ENCODE data around the gene TSKU.
"Not testable (repeated sequence)": the region's sequence is repeated elsewhere in the genome, so short reads cannot be mapped to it uniquely, and the experiment has no call there.

The TSKU gene

GRCh38 chr11:76824980-76825725 lies 42.0 kb downstream of the TSKU start:
- no peak for DNase-seq

DNA sequence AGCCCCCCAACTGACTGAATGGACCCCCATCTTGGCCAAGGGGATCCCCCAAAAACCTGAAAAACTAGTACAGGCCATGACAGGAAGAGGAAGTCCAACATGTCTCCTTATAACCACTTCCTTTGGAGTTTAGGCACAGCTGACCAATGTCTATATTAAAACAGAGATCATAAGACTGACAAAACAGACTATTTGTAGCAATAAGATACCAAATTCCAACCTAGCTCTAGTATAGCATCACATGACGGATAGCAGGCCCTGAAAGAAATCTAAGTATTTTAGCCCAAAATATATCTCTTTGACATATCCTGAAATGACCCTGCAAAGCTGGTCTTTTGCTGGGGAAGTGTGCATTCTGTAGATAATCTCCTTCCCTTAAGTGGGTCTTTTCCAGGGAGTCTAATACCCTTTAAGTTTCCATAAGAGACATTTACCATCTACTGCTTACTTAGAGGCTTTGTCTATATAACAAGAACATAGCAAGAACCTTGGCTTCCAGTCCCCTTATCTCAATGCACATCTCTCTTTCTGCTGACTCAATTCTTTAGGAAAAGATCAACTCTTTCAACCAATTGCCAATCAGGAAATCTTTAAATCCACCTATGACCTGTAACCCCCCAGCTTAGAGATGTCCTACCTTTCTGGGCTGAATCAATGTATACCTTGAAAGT lies 42.7 kb downstream of the TSKU start:
- peak; percentile 36 to 67 for DNase-seq

DNA sequence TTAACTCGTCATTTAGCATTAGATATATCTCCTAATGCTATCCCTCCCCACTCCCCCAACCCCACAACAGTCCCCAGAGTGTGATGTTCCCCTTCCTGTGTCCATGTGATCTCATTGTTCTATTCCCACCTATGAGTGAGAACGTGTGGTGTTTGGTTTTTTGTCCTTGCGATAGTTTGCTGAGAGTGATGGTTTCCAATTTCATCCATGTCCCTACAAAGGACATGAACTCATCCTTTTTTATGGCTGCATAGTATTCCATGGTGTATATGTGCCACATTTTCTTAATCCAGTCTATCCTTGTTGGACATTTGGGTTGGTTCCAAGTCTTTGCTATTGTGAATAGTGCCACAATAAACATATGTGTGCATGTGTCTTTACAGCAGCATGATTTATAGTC lies 43.4 kb downstream of the TSKU start:
- not testable (repeated sequence) for DNase-seq

DNA sequence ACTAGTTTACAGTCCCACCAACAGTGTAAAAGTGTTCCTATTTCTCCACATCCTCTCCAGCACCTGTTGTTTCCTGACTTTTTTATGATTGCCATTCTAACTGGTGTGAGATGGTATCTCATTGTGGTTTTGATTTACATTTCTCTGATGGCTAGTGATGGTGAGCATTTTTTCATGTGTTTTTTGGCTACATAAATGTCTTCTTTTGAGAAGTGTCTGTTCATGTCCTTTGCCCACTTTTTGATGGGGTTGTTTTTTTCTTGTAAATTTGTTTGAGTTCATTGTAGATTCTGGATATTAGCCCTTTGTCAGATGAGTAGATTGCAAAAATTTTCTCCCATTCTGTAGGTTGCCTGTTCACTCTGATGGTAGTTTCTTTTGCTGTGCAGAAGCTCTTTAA lies 43.8 kb downstream of the TSKU start:
- not testable (repeated sequence) for DNase-seq

DNA sequence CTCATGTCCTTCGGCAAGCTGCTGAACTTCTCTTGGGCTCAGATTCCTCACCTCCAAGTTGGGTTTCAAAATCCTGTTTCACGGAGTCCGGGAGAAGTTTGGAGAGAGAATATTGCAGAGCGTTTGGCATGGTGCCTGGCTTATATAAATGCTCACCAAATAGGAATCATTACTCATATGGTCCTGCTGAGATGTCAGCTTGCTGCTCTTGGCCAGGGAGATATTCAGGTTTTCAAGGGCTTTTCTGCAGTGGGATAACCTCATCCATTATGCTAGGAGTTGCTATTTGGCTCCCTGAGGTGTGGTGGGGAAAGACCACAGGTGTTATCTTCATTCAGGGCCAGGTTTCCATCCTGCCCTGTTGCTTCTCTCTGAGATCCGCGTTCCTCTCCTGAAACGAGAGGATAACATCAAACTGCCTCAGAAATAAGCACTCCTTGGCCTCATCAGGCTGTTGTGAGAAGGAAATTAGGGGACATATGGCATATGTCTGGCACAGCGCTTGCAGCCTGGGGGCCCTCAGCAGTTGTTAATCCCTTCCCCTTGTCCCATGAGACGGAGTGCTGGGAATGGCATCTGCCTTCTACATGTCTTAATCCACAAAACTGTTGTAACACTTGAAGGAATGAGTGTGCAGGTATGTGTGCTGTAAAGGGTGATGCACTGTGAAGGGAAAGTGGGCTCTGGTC lies 47.6 kb downstream of the TSKU start:
- DNase-seq, result no peak

GRCh38 chr11:76831686-76832310 lies 48.6 kb downstream of the TSKU start:
- DNase-seq, result peak in 1 of 2 donors; percentile 50

- DNase-seq, result peak; percentile 72 to 79
Observed at GRCh38 chr11:76832361-76832760, 49.2 kb downstream of the TSKU start.

DNA sequence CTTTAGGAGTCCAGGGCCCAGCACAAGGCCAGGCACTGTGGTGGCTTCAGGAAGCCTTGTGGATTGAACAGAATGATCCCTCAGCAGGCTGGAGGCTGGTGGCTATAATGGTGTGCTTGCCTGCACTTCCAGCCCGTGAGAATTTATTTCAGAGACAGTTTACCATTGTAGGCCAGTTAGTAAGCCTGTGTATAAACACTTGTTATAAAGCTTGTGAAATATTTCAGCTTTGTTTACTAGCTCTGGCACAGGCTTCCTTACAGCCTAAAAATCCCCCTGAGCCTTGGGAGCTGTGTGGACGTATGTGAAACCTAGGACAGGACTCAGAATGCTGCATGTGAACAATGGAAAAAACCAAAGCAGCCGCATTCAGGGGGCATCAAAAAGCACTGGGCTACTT lies 51.0 kb downstream of the TSKU start:
- no peak for DNase-seq

GRCh38 chr11:76835036-76835435 lies 51.9 kb downstream of the TSKU start:
- peak; percentile 77 to 87 for DNase-seq

GRCh38 chr11:76835928-76836612 lies 52.9 kb downstream of the TSKU start:
- DNase-seq, result peak; percentile 71 to 79

- no peak for DNase-seq
Observed at GRCh38 chr11:76836613-76837291, 53.6 kb downstream of the TSKU start.

DNA sequence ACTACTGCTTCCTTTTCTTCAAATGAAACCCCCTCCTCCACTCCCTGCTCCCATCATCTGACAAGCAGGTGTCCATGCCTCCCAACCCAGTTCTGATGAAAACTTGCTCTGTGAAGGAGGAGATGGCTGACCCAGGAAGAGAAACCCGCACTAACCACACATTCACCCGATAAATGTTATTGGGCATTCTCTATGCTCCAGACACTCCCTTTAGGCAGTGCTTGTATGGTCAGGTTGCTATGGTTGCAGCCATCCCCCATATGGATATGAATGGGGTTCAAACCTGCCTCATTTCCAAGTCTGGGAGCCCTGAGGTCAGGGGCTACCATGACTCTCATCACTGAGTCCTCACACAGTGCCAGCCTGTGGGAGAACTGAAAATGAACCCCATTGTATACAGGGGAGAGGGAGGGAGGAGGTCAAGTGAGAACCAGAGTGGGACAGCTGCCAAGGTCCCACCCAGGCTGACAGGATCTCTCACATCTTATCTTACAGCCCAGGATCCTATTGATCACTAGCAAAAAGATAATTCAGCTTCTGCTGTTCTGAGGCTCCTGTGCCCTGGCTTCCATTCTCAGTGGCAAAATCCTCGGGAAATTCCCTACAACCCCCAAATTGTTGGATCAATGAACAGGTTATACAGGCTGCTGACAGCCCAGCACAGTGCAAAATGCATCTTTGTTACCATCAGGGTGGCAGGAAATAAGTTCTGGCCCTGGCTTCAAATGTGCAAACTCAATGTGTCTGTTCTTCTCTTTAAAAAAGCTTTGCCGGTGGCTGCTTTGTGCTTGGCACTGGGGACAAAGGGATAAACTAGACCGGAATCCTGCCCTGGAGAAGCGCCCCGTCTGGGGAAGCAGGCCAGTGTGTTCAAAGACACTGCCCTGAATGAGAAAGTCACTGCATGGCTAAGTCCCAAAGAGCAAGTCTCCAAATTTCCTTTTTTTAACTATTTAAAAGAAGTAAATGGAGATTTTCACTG lies 54.8 kb downstream of the TSKU start:
- no peak for DNase-seq

DNA sequence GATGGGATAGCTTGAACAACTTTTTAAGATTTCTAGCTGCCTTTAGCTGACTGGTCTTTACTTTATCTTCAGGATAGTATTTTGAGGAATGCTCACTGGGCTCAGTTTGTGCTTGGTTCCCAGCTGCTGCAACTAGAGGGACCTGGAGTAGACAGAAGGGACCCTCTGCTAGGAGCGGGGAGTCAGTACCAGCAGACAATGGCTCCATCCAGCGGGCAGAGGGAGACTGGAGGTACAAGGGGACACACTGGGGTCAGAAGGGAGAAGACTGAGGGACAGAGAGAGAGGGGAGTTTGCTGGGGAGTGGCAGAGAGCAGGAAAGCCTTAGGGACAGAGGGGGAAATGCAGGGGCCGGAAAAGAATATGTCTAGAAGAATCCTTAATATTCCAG lies 55.5 kb downstream of the TSKU start:
- no peak for DNase-seq

- DNase-seq, result peak; percentile 65 to 73
Observed at GRCh38 chr11:76839311-76839710, 56.2 kb downstream of the TSKU start.

DNA sequence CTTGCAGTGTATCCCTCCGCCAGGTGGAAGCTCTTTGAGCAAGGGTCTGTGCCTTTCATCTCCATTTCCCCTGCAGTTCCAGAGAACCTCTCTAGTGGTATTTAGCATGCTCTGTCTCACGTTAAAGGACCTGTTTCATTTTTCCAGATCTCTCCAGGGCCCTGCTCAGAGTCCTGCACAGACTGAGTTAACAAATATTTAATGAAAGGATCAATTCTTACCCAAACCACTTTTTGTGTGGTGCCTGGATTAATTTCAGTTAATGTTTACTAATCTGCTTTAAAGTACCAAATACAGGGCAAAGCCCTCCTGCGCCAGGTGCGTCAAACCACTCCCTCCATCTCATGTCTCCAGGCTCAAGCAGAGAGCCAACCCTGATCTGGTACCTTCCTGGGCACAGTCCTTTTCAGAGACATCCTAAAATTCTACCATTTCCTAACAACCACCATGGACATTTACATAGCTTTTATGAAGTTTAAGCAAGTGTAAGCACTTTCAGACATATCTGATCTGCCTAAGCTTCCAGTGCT lies 58.8 kb downstream of the TSKU start:
- DNase-seq, result no peak

DNA sequence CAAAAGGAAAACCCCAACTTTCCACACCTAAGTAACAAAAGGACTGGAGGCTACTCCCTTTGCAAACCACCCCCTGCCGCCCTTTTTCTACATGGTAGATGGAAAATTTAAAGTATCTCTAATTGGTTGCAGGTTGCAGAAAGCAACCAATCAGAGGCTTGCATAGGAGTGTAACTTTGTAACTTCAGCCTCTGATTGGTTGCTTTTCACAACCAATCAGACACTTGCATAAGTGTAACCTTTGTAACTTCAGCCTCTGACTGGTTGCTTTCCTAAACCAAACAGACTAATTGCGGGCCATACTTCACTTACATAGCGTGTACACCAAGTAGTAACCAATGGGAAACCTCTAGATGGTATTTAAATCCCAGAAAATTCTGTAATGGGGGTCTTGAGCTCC lies 60.8 kb downstream of the TSKU start:
- DNase-seq, result no peak

- no peak for DNase-seq
Observed at GRCh38 chr11:76844511-76844910, 61.4 kb downstream of the TSKU start.

GRCh38 chr11:76845069-76845468 lies 61.9 kb downstream of the TSKU start:
- DNase-seq, result no peak

DNA sequence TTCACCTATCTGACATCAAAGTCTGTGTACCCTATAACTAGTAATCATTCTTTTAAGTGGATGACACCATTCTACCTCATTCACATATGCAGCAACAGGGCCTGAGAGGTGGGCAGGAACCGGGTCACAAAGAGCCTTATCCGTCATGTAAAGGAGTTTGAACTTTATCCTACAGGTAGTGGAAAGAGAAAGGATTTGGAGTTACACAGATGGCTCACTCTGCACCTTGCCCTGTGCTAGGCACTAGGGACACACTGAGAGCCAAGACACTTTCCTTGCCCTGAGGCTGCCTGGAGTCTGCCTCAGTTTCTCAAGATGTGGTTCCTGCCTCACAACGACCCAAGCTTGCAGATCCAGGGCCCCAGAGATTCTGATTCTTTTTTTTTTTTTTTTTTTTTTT lies 63.3 kb downstream of the TSKU start:
- DNase-seq, result no peak

All from inflammatory macrophage (primary cell).